ENCODE data around the gene GPRIN2. TPM values are rescaled to one million over a fixed set of nuclear protein-coding genes. Genes with fewer than 3 reads are reported as not detected.
"Not testable (repeated sequence)": the region's sequence is repeated elsewhere in the genome, so short reads cannot be mapped to it uniquely, and the experiment has no call there.

Gene GPRIN2
- total and polyA plus RNA-seq, 2 donors = 0.24 to 0.82 TPM

GRCh38 chr10:46587546-46587945 is 31.1 kb upstream of the GPRIN2 start:
- not testable (repeated sequence) for H3K27ac ChIP-seq (ENCODE audit: low read depth in 1 of 2, low read length in 1 of 2); H3K4me1 ChIP-seq (ENCODE audit: control insufficient read depth in 2 of 2, insufficient read depth in 2 of 2, low read length in 2 of 2); H3K9me3 ChIP-seq (ENCODE audit: control insufficient read depth in 2 of 2, insufficient read depth in 1 of 2, low read length in 1 of 2); H3K4me3 ChIP-seq (ENCODE audit: low read length in 2 of 2); DNase-seq (ENCODE audit: low read depth in 6 of 9, low spot score in 9 of 9); H3K27me3 ChIP-seq (ENCODE audit: control insufficient read depth in 2 of 2, insufficient read depth in 1 of 2, low read length in 1 of 2); H3K36me3 ChIP-seq (ENCODE audit: control insufficient read depth in 2 of 2, insufficient read depth in 2 of 2, low read length in 1 of 2)
- no CpG with 5 or more reads among the region's 24 CpGs for WGBS

GRCh38 chr10:46585246-46585645 is 28.8 kb upstream of the GPRIN2 start:
- WGBS = no CpG with 5 or more reads among the region's 13 CpGs
- H3K36me3 ChIP-seq (ENCODE audit: control insufficient read depth in 2 of 2, insufficient read depth in 2 of 2, low read length in 1 of 2); H3K27ac ChIP-seq (ENCODE audit: low read depth in 1 of 2, low read length in 1 of 2); H3K9me3 ChIP-seq (ENCODE audit: control insufficient read depth in 2 of 2, insufficient read depth in 1 of 2, low read length in 1 of 2); H3K27me3 ChIP-seq (ENCODE audit: control insufficient read depth in 2 of 2, insufficient read depth in 1 of 2, low read length in 1 of 2); H3K4me1 ChIP-seq (ENCODE audit: control insufficient read depth in 2 of 2, insufficient read depth in 2 of 2, low read length in 2 of 2); H3K4me3 ChIP-seq (ENCODE audit: low read length in 2 of 2); DNase-seq (ENCODE audit: low read depth in 6 of 9, low spot score in 9 of 9): not testable (repeated sequence)

- not testable (repeated sequence) for H3K27me3 ChIP-seq (ENCODE audit: control insufficient read depth in 2 of 2, insufficient read depth in 1 of 2, low read length in 1 of 2); H3K4me1 ChIP-seq (ENCODE audit: control insufficient read depth in 2 of 2, insufficient read depth in 2 of 2, low read length in 2 of 2); H3K27ac ChIP-seq (ENCODE audit: low read depth in 1 of 2, low read length in 1 of 2); H3K4me3 ChIP-seq (ENCODE audit: low read length in 2 of 2); H3K9me3 ChIP-seq (ENCODE audit: control insufficient read depth in 2 of 2, insufficient read depth in 1 of 2, low read length in 1 of 2); DNase-seq (ENCODE audit: low read depth in 6 of 9, low spot score in 9 of 9); H3K36me3 ChIP-seq (ENCODE audit: control insufficient read depth in 2 of 2, insufficient read depth in 2 of 2, low read length in 1 of 2)
- WGBS = over 99% methylated on average over 7 of the region's 11 CpGs
These were observed 27.7 kb upstream of the GPRIN2 start for GRCh38 chr10:46584196-46584595.

- not testable (repeated sequence) for H3K9me3 ChIP-seq (ENCODE audit: control insufficient read depth in 2 of 2, insufficient read depth in 1 of 2, low read length in 1 of 2); H3K36me3 ChIP-seq (ENCODE audit: control insufficient read depth in 2 of 2, insufficient read depth in 2 of 2, low read length in 1 of 2); DNase-seq (ENCODE audit: low read depth in 6 of 9, low spot score in 9 of 9); H3K27ac ChIP-seq (ENCODE audit: low read depth in 1 of 2, low read length in 1 of 2); H3K27me3 ChIP-seq (ENCODE audit: control insufficient read depth in 2 of 2, insufficient read depth in 1 of 2, low read length in 1 of 2); H3K4me1 ChIP-seq (ENCODE audit: control insufficient read depth in 2 of 2, insufficient read depth in 2 of 2, low read length in 2 of 2); H3K4me3 ChIP-seq (ENCODE audit: low read length in 2 of 2)
- WGBS = 82% methylated on average over 4 of the region's 11 CpGs
These were observed 26.1 kb upstream of the GPRIN2 start for GRCh38 chr10:46582568-46582967.

- not testable (repeated sequence) for H3K27ac ChIP-seq (ENCODE audit: low read depth in 1 of 2, low read length in 1 of 2); H3K4me3 ChIP-seq (ENCODE audit: low read length in 2 of 2); H3K27me3 ChIP-seq (ENCODE audit: control insufficient read depth in 2 of 2, insufficient read depth in 1 of 2, low read length in 1 of 2); H3K36me3 ChIP-seq (ENCODE audit: control insufficient read depth in 2 of 2, insufficient read depth in 2 of 2, low read length in 1 of 2); DNase-seq (ENCODE audit: low read depth in 6 of 9, low spot score in 9 of 9); H3K9me3 ChIP-seq (ENCODE audit: control insufficient read depth in 2 of 2, insufficient read depth in 1 of 2, low read length in 1 of 2); H3K4me1 ChIP-seq (ENCODE audit: control insufficient read depth in 2 of 2, insufficient read depth in 2 of 2, low read length in 2 of 2)
- 95% methylated on average over 8 of the region's 12 CpGs for WGBS
These were observed 25.5 kb upstream of the GPRIN2 start for GRCh38 chr10:46581997-46582396.

- not testable (repeated sequence) for H3K9me3 ChIP-seq (ENCODE audit: control insufficient read depth in 2 of 2, insufficient read depth in 1 of 2, low read length in 1 of 2); DNase-seq (ENCODE audit: low read depth in 6 of 9, low spot score in 9 of 9); H3K27ac ChIP-seq (ENCODE audit: low read depth in 1 of 2, low read length in 1 of 2); H3K36me3 ChIP-seq (ENCODE audit: control insufficient read depth in 2 of 2, insufficient read depth in 2 of 2, low read length in 1 of 2); H3K27me3 ChIP-seq (ENCODE audit: control insufficient read depth in 2 of 2, insufficient read depth in 1 of 2, low read length in 1 of 2); H3K4me3 ChIP-seq (ENCODE audit: low read length in 2 of 2); H3K4me1 ChIP-seq (ENCODE audit: control insufficient read depth in 2 of 2, insufficient read depth in 2 of 2, low read length in 2 of 2)
- 61% methylated on average over 13 of the region's 21 CpGs for WGBS
These were observed 22.9 kb upstream of the GPRIN2 start for GRCh38 chr10:46579378-46579777.

GRCh38 chr10:46578474-46579178 is 22.2 kb upstream of the GPRIN2 start, which contains the start of gene SYT15:
TSS of gene SYT15 (plus strand) at chr10:46579128. CDS start at chr10:46579169, 41 bp downstream.
- H3K27me3 ChIP-seq (ENCODE audit: control insufficient read depth in 2 of 2, insufficient read depth in 1 of 2, low read length in 1 of 2); H3K36me3 ChIP-seq (ENCODE audit: control insufficient read depth in 2 of 2, insufficient read depth in 2 of 2, low read length in 1 of 2); H3K27ac ChIP-seq (ENCODE audit: low read depth in 1 of 2, low read length in 1 of 2); DNase-seq (ENCODE audit: low read depth in 6 of 9, low spot score in 9 of 9); H3K4me3 ChIP-seq (ENCODE audit: low read length in 2 of 2); H3K4me1 ChIP-seq (ENCODE audit: control insufficient read depth in 2 of 2, insufficient read depth in 2 of 2, low read length in 2 of 2); H3K9me3 ChIP-seq (ENCODE audit: control insufficient read depth in 2 of 2, insufficient read depth in 1 of 2, low read length in 1 of 2): not testable (repeated sequence)
- WGBS = 2% methylated on average over 47 of the region's 68 CpGs

- H3K9me3 ChIP-seq (ENCODE audit: control insufficient read depth in 2 of 2, insufficient read depth in 1 of 2, low read length in 1 of 2); H3K4me1 ChIP-seq (ENCODE audit: control insufficient read depth in 2 of 2, insufficient read depth in 2 of 2, low read length in 2 of 2); H3K27ac ChIP-seq (ENCODE audit: low read depth in 1 of 2, low read length in 1 of 2); DNase-seq (ENCODE audit: low read depth in 6 of 9, low spot score in 9 of 9); H3K4me3 ChIP-seq (ENCODE audit: low read length in 2 of 2); H3K36me3 ChIP-seq (ENCODE audit: control insufficient read depth in 2 of 2, insufficient read depth in 2 of 2, low read length in 1 of 2); H3K27me3 ChIP-seq (ENCODE audit: control insufficient read depth in 2 of 2, insufficient read depth in 1 of 2, low read length in 1 of 2): not testable (repeated sequence)
- 61% methylated on average over 40 of the region's 50 CpGs for WGBS
These were observed 21.4 kb upstream of the GPRIN2 start for GRCh38 chr10:46577624-46578473.

- 96% methylated on average over 3 of the region's 4 CpGs for WGBS
These were observed 17.4 kb upstream of the GPRIN2 start for GRCh38 chr10:46573884-46574283.

More at GRCh38 chr10:46573884-46574283, 17.4 kb upstream of the GPRIN2 start:
- not testable (repeated sequence) for H3K4me3 ChIP-seq (ENCODE audit: low read length in 2 of 2); H3K4me1 ChIP-seq (ENCODE audit: control insufficient read depth in 2 of 2, insufficient read depth in 2 of 2, low read length in 2 of 2); DNase-seq (ENCODE audit: low read depth in 6 of 9, low spot score in 9 of 9); H3K27me3 ChIP-seq (ENCODE audit: control insufficient read depth in 2 of 2, insufficient read depth in 1 of 2, low read length in 1 of 2); H3K27ac ChIP-seq (ENCODE audit: low read depth in 1 of 2, low read length in 1 of 2); H3K9me3 ChIP-seq (ENCODE audit: control insufficient read depth in 2 of 2, insufficient read depth in 1 of 2, low read length in 1 of 2); H3K36me3 ChIP-seq (ENCODE audit: control insufficient read depth in 2 of 2, insufficient read depth in 2 of 2, low read length in 1 of 2)

All from thymus (tissue), 11 donors.